HEK293 (cell line): ENCODE results near the gene ELOVL7.

Source experiments
- AEBP2 ChIP-seq: fragments of 450-650 bp; formaldehyde crosslinking; IDR thresholded peaks from 2 replicates; pipeline ENCODE4 v1.5.1; 2016; ENCODE audit warnings: missing biosample characterization, missing genetic modification characterization, borderline replicate concordance
- ATF2 ChIP-seq: fragments of 450-650 bp; formaldehyde crosslinking; IDR thresholded peaks from 2 replicates; pipeline ENCODE4 v1.5.1; 2016; ENCODE audit warnings: missing biosample characterization, missing genetic modification characterization, low read depth
- CTCF ChIP-seq: fragments of 450-650 bp; formaldehyde crosslinking; IDR thresholded peaks from 2 replicates; pipeline ENCODE4 v1.5.1; 2016; ENCODE audit warnings: missing biosample characterization, missing genetic modification characterization
- EGR2 ChIP-seq: fragments of 450-650 bp; formaldehyde crosslinking; IDR thresholded peaks from 2 replicates; pipeline ENCODE4 v1.5.1; 2016; ENCODE audit warnings: low read depth, missing biosample characterization, missing genetic modification characterization
- MYNN ChIP-seq: fragments of 450-650 bp; formaldehyde crosslinking; IDR thresholded peaks from 2 replicates; pipeline ENCODE4 v1.5.1; 2016; ENCODE audit warnings: missing biosample characterization, missing genetic modification characterization, borderline replicate concordance
- ZBTB11 ChIP-seq: fragments of 450-650 bp; formaldehyde crosslinking; conservative IDR thresholded peaks from 2 replicates; pipeline ENCODE4 v1.5.1; 2016; ENCODE audit warnings: low read depth, missing biosample characterization, missing genetic modification characterization
- ZNF114 ChIP-seq: fragments of 450-650 bp; formaldehyde crosslinking; IDR thresholded peaks from 2 replicates; pipeline ENCODE4 v1.5.0; 2017; ENCODE audit warnings: missing biosample characterization, missing genetic modification characterization
- ZNF426 ChIP-seq: fragments of 450-650 bp; formaldehyde crosslinking; IDR thresholded peaks from 2 replicates; pipeline ENCODE4 v1.5.1; 2017; ENCODE audit warnings: missing biosample characterization, missing genetic modification characterization, mild to moderate bottlenecking, inconsistent platforms, moderate library complexity
- ZNF488 ChIP-seq: fragments of 450-650 bp; formaldehyde crosslinking; IDR thresholded peaks from 2 replicates; pipeline ENCODE4 v1.5.1; 2016; ENCODE audit warnings: missing biosample characterization, missing genetic modification characterization
- ZNF629 ChIP-seq: fragments of 450-650 bp; formaldehyde crosslinking; IDR thresholded peaks from 2 replicates; pipeline ENCODE4 v1.5.1; 2017; ENCODE audit warnings: missing biosample characterization, missing genetic modification characterization
- ZNF791 ChIP-seq: fragments of 450-650 bp; formaldehyde crosslinking; IDR thresholded peaks from 2 replicates; pipeline ENCODE4 v1.5.1; 2016; ENCODE audit warnings: missing biosample characterization, missing genetic modification characterization
- ZSCAN5A ChIP-seq: fragments of 450-650 bp; formaldehyde crosslinking; IDR thresholded peaks from 2 replicates; pipeline ENCODE4 v1.5.1; 2016; ENCODE audit warnings: missing biosample characterization, missing genetic modification characterization
- TF ChIP-seq, protein P1 (sequence below): fragments of 450-650 bp; formaldehyde crosslinking; IDR thresholded peaks from 2 replicates; pipeline ENCODE4 v1.5.1; 2017; ENCODE audit warnings: missing biosample characterization, missing genetic modification characterization
- TF ChIP-seq, protein P2 (sequence below): fragments of 450-650 bp; formaldehyde crosslinking; IDR thresholded peaks from 2 replicates; pipeline ENCODE4 v1.5.0; 2017; ENCODE audit warnings: missing biosample characterization, missing genetic modification characterization, borderline replicate concordance

DNA sequence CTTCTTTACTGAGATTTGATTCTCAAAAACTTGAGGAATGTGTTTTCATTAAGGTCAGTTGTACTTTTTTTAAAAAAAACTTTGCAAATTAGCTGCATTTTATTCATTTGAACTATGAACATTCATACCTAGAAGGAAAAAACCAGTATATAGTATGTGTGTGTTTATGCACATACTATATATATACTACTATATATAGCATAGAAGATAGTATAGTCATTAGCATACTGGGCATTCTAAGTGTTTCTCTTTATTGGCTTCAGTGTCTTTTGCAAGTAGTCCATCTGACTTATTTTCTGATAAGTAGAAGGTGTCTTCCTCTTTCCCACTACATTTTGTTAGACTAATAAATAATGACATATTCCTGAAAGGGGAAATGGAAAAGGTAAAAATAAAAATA is 33.0 kb downstream of the ELOVL7 start:
- no peak for TF ChIP-seq CTCF (tag by site-specific recombination)
- TF ChIP-seq AEBP2, result no peak
- no peak for TF ChIP-seq ZSCAN5A
- no peak for TF ChIP-seq MYNN (tag by site-specific recombination)
- TF ChIP-seq, protein P1, sequence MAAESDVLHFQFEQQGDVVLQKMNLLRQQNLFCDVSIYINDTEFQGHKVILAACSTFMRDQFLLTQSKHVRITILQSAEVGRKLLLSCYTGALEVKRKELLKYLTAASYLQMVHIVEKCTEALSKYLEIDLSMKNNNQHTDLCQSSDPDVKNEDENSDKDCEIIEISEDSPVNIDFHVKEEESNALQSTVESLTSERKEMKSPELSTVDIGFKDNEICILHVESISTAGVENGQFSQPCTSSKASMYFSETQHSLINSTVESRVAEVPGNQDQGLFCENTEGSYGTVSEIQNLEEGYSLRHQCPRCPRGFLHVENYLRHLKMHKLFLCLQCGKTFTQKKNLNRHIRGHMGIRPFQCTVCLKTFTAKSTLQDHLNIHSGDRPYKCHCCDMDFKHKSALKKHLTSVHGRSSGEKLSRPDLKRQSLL (tag by site-specific recombination), result no peak
- no peak for TF ChIP-seq ZNF426
- no peak for TF ChIP-seq ZBTB11 (tag by site-specific recombination)
- no peak for TF ChIP-seq ZNF488 (tag by site-specific recombination)
- no peak for TF ChIP-seq ZNF114 (tag by site-specific recombination)
- no peak for TF ChIP-seq ATF2 (tag by site-specific recombination)
- no peak for TF ChIP-seq ZNF629 (tag by site-specific recombination)
- TF ChIP-seq EGR2 (tag by site-specific recombination), result no peak
- TF ChIP-seq, protein P2, sequence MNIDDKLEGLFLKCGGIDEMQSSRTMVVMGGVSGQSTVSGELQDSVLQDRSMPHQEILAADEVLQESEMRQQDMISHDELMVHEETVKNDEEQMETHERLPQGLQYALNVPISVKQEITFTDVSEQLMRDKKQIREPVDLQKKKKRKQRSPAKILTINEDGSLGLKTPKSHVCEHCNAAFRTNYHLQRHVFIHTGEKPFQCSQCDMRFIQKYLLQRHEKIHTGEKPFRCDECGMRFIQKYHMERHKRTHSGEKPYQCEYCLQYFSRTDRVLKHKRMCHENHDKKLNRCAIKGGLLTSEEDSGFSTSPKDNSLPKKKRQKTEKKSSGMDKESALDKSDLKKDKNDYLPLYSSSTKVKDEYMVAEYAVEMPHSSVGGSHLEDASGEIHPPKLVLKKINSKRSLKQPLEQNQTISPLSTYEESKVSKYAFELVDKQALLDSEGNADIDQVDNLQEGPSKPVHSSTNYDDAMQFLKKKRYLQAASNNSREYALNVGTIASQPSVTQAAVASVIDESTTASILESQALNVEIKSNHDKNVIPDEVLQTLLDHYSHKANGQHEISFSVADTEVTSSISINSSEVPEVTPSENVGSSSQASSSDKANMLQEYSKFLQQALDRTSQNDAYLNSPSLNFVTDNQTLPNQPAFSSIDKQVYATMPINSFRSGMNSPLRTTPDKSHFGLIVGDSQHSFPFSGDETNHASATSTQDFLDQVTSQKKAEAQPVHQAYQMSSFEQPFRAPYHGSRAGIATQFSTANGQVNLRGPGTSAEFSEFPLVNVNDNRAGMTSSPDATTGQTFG (tag by site-specific recombination), result no peak
- no peak for TF ChIP-seq ZNF791 (tag by site-specific recombination)
